GM13976 (cell line): Measurements from ENCODE around the gene RALGAPA1.

ENCODE experiments used
- DNase-seq: peaks from one replicate; pipeline ENCODE4 v3.0.0; 2012; ENCODE audit warnings: low spot score
- CTCF ChIP-seq: IDR thresholded peaks from 2 replicates; pipeline ENCODE4 v1.5.1; 2012; ENCODE audit warnings: borderline replicate concordance, mild to moderate bottlenecking; ENCODE audit not compliant: insufficient read depth; ENCODE audit errors: extremely low read depth, missing control alignments, control extremely low read depth
- in situ Hi-C: fragments of 300-500 bp; cut with MboI; formaldehyde crosslinking; loops from one replicate; pipeline ENCODE4 v1.12.0; 2022; ENCODE audit warnings: low sequenced_read_pairs, mixed read lengths, inconsistent platforms; ENCODE audit not compliant: unreplicated experiment

RALGAPA1 gene

GRCh38 chr14:35503646-35504045 is 305.4 kb downstream of the RALGAPA1 start:
- no peak for TF ChIP-seq CTCF
- no peak for DNase-seq
- in situ Hi-C loops: no loop called here

- TF ChIP-seq CTCF: no peak
- in situ Hi-C loops: no loop called here
- no peak for DNase-seq
These were observed 309.9 kb downstream of the RALGAPA1 start for GRCh38 chr14:35499180-35499579.

- no peak for TF ChIP-seq CTCF
- DNase-seq: no peak
- in situ Hi-C loops: no loop called here
These were observed 313.8 kb downstream of the RALGAPA1 start for GRCh38 chr14:35495278-35495677.

GRCh38 chr14:35492569-35493014 is 316.5 kb downstream of the RALGAPA1 start:
- in situ Hi-C loops: no loop called here
- TF ChIP-seq CTCF: no peak
- DNase-seq: no peak
